MM.1S (cell line): ENCODE results near the gene TRAPPC10.
"Not testable (repeated sequence)": the region's sequence is repeated elsewhere in the genome, so short reads cannot be mapped to it uniquely, and the experiment has no call there.

Source experiments
- EZH2 ChIP-seq: fragments of 300-600 bp; sonication (generic); optimal IDR thresholded peaks from 2 replicates; pipeline ENCODE3; 2017; ENCODE audit warnings: low read depth, mild to moderate bottlenecking, antibody characterized with exemption, low read length, mixed read lengths
- EZH2phosphoT487 ChIP-seq: fragments of 300-600 bp; sonication (generic); IDR thresholded peaks from 2 replicates; pipeline ENCODE4 v1.6.1; 2018; ENCODE audit warnings: antibody characterized with exemption, low read length
- TF ChIP-seq, protein P1 (sequence below): fragments of 300-600 bp; sonication (generic); IDR thresholded peaks from 2 replicates; pipeline ENCODE4 v1.5.1; 2016; ENCODE audit warnings: antibody characterized with exemption, low read length, mixed read lengths

DNA sequence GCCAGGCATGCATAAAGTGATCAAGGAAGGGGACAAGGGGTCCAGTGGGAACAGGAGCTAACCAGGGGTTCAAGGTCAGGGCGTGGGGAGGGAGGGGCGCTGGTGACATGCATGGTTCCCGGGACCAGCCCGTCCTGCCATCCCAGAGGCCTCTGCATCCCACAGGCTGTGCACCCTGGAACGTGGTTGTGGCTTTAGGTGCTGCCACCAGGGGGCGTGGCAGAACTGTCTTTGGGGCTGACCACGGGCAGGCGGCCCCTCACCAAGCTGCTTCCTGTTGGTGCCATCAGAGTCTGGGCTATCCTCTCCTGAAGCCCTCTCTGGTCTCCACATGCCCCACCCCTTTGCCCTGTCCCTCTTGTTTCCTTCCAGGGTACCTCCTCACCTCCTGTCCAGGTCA is 135.0 kb downstream of the TRAPPC10 start:
- TF ChIP-seq, protein P1, sequence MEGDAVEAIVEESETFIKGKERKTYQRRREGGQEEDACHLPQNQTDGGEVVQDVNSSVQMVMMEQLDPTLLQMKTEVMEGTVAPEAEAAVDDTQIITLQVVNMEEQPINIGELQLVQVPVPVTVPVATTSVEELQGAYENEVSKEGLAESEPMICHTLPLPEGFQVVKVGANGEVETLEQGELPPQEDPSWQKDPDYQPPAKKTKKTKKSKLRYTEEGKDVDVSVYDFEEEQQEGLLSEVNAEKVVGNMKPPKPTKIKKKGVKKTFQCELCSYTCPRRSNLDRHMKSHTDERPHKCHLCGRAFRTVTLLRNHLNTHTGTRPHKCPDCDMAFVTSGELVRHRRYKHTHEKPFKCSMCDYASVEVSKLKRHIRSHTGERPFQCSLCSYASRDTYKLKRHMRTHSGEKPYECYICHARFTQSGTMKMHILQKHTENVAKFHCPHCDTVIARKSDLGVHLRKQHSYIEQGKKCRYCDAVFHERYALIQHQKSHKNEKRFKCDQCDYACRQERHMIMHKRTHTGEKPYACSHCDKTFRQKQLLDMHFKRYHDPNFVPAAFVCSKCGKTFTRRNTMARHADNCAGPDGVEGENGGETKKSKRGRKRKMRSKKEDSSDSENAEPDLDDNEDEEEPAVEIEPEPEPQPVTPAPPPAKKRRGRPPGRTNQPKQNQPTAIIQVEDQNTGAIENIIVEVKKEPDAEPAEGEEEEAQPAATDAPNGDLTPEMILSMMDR: not testable (repeated sequence)
- TF ChIP-seq EZH2, EZH2phosphoT487: not testable (repeated sequence)
